Vagina (tissue), 2 donors: ENCODE measurements around the gene CFAP73. TPM values are rescaled to one million over a fixed set of nuclear protein-coding genes. Genes with fewer than 3 reads are reported as not detected.

ENCODE experiments used
- DNase-seq, 2 donors: peaks; one replicate each; pipeline ENCODE4 v3.0.0-alpha.2; 2017; ENCODE audit errors: extremely low spot score in 2 of 2
- H3K27ac ChIP-seq: fragments of 200-600 bp; sonication (generic); one replicate; pipeline ENCODE4 v1.5.1; 2019
- H3K27me3 ChIP-seq: fragments of 200-600 bp; sonication (generic); one replicate; pipeline ENCODE4 v1.5.1; 2019
- H3K36me3 ChIP-seq, 2 donors: fragments of 200-600 bp; sonication (generic); one replicate each; pipeline ENCODE4 v1.5.1; 2017 to 2019
- H3K4me1 ChIP-seq: fragments of 200-600 bp; sonication (generic); one replicate; pipeline ENCODE4 v1.5.1; 2019
- H3K4me3 ChIP-seq, 2 donors: fragments of 200-600 bp; sonication (generic); 1 replicate in 1 of 2; 2 replicates in 1 of 2; pipeline ENCODE4 v1.5.1; 2016 to 2019
- H3K9me3 ChIP-seq: fragments of 200-600 bp; sonication (generic); one replicate; pipeline ENCODE4 v1.5.1; 2019
- CTCF ChIP-seq, 3 experiments: fragments of 450-650 bp in 2 of 3; fragments of 200-600 bp in 1 of 3; sonication (generic) in 1 of 3; IDR thresholded peaks; one replicate each; pipeline ENCODE4 v1.5.1; 2017 to 2019; ENCODE audit warnings: antibody characterized with exemption in 3 of 3, mild to moderate bottlenecking in 2 of 3, moderate library complexity in 2 of 3
- POLR2A ChIP-seq, 2 donors: fragments of 450-650 bp; IDR thresholded peaks; one replicate each; pipeline ENCODE4 v1.6.1; 2017; ENCODE audit warnings: antibody characterized with exemption in 2 of 2, mild to moderate bottlenecking in 2 of 2, moderate library complexity in 2 of 2
- POLR2AphosphoS5 ChIP-seq, 2 donors: sonication (generic); formaldehyde crosslinking; IDR thresholded peaks; one replicate each; pipeline ENCODE4 v1.9.0; 2017; ENCODE audit warnings: antibody characterized with exemption in 2 of 2, mild to moderate bottlenecking in 2 of 2, low read depth in 1 of 2; ENCODE audit not compliant: insufficient read depth in 1 of 2
- intact Hi-C: fragments of 100-400 bp; cut with DNase I; formaldehyde crosslinking; loops from one replicate; pipeline ENCODE4 v1.15.1; 2023
- total RNA-seq: library from RNA; depleted of rRNA; stranded (reverse); fragments of >200 nt; gene quantifications from one replicate; pipeline ENCODE4 v1.2.3, GENCODE V29; 2016

Gene CFAP73
- not detected for total RNA-seq

- H3K27me3 ChIP-seq: no peaks in the 10 kb centered on the region
- intact Hi-C loops: loop anchor here (10.0 kb wide), 1 partner anchor 1435 kb away; no protein-coding TSS in a partner anchor
- TF ChIP-seq POLR2AphosphoS5 (IDR thresholded peaks at IDR 0.05; ENCODE audit: insufficient read depth in 1 of 2, low read depth in 1 of 2) (no peak), POLR2A (IDR thresholded peaks at IDR 0.05) (no peak), CTCF (IDR thresholded peaks at IDR 0.05) (no peak)
Measured at GRCh38 chr12:113149361-113150150, at the start of gene CFAP73. TSS of gene CFAP73 (plus strand) at chr12:113149724. CDS start at chr12:113149858, 134 bp downstream.

GRCh38 chr12:113099764-113100163, 49.8 kb upstream of the CFAP73 start:
- no peak overlapping the region for H3K4me3 ChIP-seq
- H3K27ac ChIP-seq: no peak overlapping the region
- peaks cover 15% of the 10 kb centered on the region for H3K4me1 ChIP-seq
- TF ChIP-seq POLR2AphosphoS5 (IDR thresholded peaks at IDR 0.05; ENCODE audit: insufficient read depth in 1 of 2, low read depth in 1 of 2): no peak
- no peak for TF ChIP-seq CTCF (IDR thresholded peaks at IDR 0.05)
- TF ChIP-seq POLR2A (IDR thresholded peaks at IDR 0.05): no peak
- no peaks in the 10 kb centered on the region for H3K36me3 ChIP-seq
- intact Hi-C loops: no loop called here
- H3K27me3 ChIP-seq: no peaks in the 10 kb centered on the region
- H3K9me3 ChIP-seq: no peaks in the 10 kb centered on the region
- no peak for DNase-seq

More at GRCh38 chr12:113149361-113150150, at the start of gene CFAP73:
- DNase-seq: no peak
- Histone ChIP-seq H3K27ac (no peak within 1 kb of the TSS), H3K9me3 (peaks cover 3% of the 10 kb centered on the region), H3K36me3 (no peaks in the 10 kb centered on the region), H3K4me3 (no peak within 1 kb of the TSS), H3K4me1 (peaks cover 31% of the 10 kb centered on the region)

- intact Hi-C loops: no loop called here
- peaks cover 15% of the 10 kb centered on the region for H3K4me1 ChIP-seq
- no peaks in the 10 kb centered on the region for H3K27me3 ChIP-seq
- no peaks in the 10 kb centered on the region for H3K36me3 ChIP-seq
- H3K4me3 ChIP-seq: no peak overlapping the region
- no peaks in the 10 kb centered on the region for H3K9me3 ChIP-seq
- DNase-seq: no peak
- no peak for TF ChIP-seq POLR2A (IDR thresholded peaks at IDR 0.05)
- TF ChIP-seq POLR2AphosphoS5 (IDR thresholded peaks at IDR 0.05; ENCODE audit: insufficient read depth in 1 of 2, low read depth in 1 of 2): no peak
- no peak for TF ChIP-seq CTCF (IDR thresholded peaks at IDR 0.05)
- no peak overlapping the region for H3K27ac ChIP-seq
Measured at GRCh38 chr12:113101751-113102150, 47.8 kb upstream of the CFAP73 start.

GRCh38 chr12:113102811-113103210, 46.7 kb upstream of the CFAP73 start:
- Histone ChIP-seq H3K27me3 (no peaks in the 10 kb centered on the region), H3K36me3 (no peaks in the 10 kb centered on the region)
- TF ChIP-seq CTCF (IDR thresholded peaks at IDR 0.05) (no peak), POLR2A (IDR thresholded peaks at IDR 0.05) (no peak), POLR2AphosphoS5 (IDR thresholded peaks at IDR 0.05; ENCODE audit: insufficient read depth in 1 of 2, low read depth in 1 of 2) (no peak)

More at GRCh38 chr12:113102811-113103210, 46.7 kb upstream of the CFAP73 start:
- Histone ChIP-seq H3K27ac (no peak overlapping the region), H3K4me1 (peaks cover 15% of the 10 kb centered on the region), H3K4me3 (no peak overlapping the region), H3K9me3 (no peaks in the 10 kb centered on the region)
- DNase-seq: no peak
- intact Hi-C loops: no loop called here
